ENCODE data around the gene LRRC53.

Gene LRRC53

GRCh38 chr1:74486036-74486435, 26.4 kb downstream of the LRRC53 start:
- no peak for DNase-seq

DNA sequence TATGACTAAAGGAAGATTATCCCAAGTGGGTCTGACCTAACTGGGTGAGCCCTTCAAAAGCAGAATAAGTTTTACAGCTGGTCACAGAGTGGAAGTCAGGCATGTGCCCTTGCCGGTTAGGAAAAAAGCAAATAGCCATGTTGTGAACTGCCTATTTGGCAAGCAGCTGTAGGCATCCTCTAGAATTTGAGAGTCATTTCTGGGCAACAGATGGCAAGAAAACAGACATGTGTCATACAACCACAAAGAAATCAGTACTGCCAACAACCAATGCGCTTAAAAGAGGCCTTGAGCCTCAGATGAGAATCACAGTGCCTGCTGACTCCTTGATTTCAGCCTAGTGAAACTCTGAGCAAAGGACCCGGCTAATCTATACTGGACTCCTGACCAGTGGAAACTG, 26.8 kb downstream of the LRRC53 start:
- DNase-seq, result no peak

GRCh38 chr1:74481607-74482006, 30.8 kb downstream of the LRRC53 start:
- DNase-seq, result no peak

- no peak for DNase-seq
Measured at GRCh38 chr1:74480068-74480467, 32.3 kb downstream of the LRRC53 start.

DNA sequence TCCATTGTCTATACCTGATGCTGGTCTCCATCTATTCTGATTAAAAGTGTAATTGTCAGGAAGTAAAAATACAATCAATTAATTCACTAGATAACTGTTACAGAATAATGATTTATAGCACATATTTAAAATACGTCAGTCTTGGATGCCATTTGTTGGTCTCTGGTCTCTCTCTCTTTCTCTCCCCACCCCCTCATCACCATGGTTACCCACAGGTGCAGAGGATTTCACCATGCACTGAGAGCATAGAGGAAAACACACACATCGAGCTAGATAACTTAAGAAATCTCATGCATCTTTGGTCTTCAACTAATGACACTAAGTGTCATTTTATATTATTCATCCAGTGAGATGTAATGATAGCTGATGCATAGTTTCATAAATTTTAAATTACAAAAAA, 33.4 kb downstream of the LRRC53 start:
- no peak for DNase-seq

- no peak for DNase-seq
Measured at GRCh38 chr1:74474585-74474984, 37.8 kb downstream of the LRRC53 start.

GRCh38 chr1:74471470-74471869, 40.9 kb downstream of the LRRC53 start:
- no peak for DNase-seq

- DNase-seq, result no peak
Measured at GRCh38 chr1:74470936-74471335, 41.5 kb downstream of the LRRC53 start.

GRCh38 chr1:74470251-74470650, 42.2 kb downstream of the LRRC53 start:
- no peak for DNase-seq

- DNase-seq, result no peak
Measured at GRCh38 chr1:74468982-74469603, 43.3 kb downstream of the LRRC53 start.

DNA sequence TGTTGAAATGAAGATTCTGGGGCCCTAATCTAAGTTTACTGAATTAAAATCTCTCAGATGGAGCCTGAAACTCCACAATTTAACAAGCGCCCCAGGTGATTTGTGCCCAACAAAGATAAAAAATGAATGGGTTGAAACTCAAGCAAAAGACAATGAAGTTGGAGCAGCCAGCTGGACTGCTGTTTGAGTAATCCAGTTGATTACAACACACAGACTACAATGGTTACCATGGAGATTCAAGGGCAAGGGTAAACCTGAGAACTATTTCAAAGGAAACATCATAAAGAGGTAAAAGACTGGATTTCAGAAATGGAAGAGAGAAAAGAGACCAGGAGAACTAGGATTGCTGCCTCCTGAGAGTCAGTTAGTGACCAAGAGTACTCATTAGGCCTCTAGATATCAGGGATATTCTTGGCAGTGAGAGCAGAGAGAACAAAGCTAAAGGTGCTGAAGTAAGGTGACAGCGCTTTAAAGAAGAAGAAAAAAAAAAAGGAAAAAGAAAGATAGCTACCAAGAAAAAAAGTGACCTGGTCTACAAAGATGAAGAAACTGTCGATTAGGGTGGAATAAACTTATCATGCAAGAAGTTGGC, 44.5 kb downstream of the LRRC53 start:
- DNase-seq, result no peak

DNA sequence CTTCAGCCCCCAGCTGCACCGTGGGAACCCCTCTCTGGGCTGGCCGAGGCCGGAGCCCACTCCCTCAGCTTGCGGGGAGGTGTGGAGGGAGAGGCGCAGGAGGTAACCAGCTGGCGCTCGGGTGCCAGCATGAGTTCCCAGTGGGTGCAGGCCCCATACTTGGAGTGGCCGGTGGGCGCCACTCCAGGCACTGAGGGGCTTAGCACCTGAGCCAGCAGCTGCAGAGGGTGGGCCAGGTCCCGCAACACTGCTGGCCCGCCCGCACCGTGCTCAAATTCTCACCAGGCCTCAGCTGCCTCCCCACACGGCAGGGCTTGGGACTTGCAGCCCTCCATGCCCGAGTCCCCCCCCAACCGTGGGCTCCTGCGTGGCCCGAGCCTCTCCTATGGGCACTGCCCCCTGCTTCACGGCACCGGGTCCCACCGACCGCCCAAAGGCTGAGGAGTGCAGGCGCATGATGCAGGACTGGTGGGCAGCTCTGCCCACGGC, 47.2 kb downstream of the LRRC53 start:
- DNase-seq, result no peak

GRCh38 chr1:74464037-74464436, 48.4 kb downstream of the LRRC53 start:
- no peak for DNase-seq

- DNase-seq, result no peak
Measured at GRCh38 chr1:74463333-74463988, 49.0 kb downstream of the LRRC53 start.

DNA sequence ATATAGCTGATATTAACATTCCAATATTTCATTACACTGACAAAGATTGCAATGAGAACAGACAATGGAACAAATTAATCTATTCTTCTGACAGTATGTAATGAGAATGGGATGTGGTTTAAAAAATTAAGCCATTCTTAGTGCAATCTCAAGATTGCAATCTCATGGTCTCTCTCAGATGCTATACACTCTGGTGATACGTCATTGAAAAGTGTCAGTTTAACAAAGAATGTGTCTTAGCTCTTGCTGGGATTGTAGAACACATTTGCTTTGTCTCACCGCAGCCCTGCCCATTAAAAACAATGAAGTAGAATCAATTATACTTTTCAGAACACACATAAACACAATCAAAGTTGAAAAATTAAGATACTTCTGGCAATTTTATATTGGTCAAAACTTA, 55.2 kb downstream of the LRRC53 start:
- DNase-seq, result no peak

GRCh38 chr1:74455390-74455789, 57.0 kb downstream of the LRRC53 start:
- DNase-seq, result no peak

DNA sequence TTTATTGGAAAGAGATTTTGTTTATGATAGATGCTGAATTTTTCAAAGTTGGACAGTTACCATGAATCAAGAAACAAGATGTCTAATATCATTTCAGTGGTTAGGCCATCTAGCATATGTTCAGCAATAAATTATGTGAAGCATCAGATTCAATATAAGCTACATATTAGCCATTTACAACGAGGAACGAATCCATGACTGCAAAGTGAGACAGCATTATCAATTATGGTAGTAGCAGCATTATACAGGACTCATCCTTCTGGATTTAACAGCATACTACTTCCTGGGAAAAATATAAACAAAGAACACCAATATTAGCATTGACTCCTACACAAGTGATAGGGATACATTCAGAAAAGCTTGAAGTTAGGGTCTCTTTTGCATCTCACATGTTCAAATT, 59.1 kb downstream of the LRRC53 start:
- no peak for DNase-seq

DNA sequence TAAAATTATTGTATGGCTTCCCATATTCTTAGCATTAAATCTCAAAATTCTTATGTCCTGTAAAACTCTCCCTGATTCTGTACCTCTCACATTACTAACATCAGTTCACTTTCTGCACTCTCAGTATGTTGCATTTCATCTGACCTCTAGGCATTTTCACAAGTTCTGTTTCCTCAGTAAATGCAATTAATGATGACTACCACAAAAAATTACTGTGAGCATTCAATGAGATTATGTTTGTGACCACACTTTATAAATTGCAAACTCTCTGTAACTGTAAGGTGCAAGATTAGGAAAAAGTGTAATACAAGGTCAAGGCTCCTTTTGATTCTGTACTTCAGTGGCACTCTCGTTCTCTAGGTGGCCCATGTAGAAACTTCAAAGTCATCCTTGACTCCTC, 60.4 kb downstream of the LRRC53 start:
- no peak for DNase-seq

- DNase-seq, result no peak
Measured at GRCh38 chr1:74437035-74437434, 75.4 kb downstream of the LRRC53 start.

GRCh38 chr1:74436078-74436477, 76.3 kb downstream of the LRRC53 start:
- no peak for DNase-seq

GRCh38 chr1:74434321-74434720, 78.1 kb downstream of the LRRC53 start:
- no peak for DNase-seq

GRCh38 chr1:74432325-74432724, 80.1 kb downstream of the LRRC53 start:
- no peak for DNase-seq

DNA sequence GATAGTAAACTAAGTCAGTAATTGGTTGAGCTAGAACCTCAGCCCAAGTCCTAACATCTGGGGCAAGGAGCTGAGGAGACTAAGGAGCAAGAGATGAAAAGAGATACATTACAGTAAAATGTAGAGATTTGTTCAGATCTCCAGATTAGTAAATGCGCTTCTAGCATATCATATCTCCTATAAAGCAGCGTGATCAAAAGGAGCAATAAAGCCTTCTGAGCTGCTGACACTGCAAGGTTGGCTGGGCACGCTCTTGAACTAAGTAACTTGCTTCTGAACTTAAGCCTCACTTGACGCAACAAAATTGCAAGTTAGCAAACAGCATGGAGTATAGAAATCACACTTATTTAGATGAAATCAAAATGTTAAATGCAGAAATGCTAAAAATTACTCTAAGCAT, 80.9 kb downstream of the LRRC53 start:
- no peak for DNase-seq

- no peak for DNase-seq
Measured at GRCh38 chr1:74430342-74430934, 82.0 kb downstream of the LRRC53 start.
